Measurements from ENCODE around the gene EPB41. TPM values are rescaled to one million over a fixed set of nuclear protein-coding genes. Genes with fewer than 3 reads are reported as not detected.

The EPB41 gene
- total RNA-seq (10 to 100 TPM; 25.5 to 49.5 (median 32.5) TPM), polyA plus RNA-seq (10 to 100 TPM in 2 of 3 donors, 1 to 10 TPM in 1; 6.6 to 23.8 (median 10.2) TPM)
- long read RNA-seq, donor 1, full-length matches to known transcripts, result 1 of 1 reads
- long read RNA-seq, donor 1, partial matches to known transcripts, result 0 of 1 reads
- long read RNA-seq, donor 1, other reads (novel, unspliced or antisense), result 0 of 1 reads
- long read RNA-seq, donor 2, result 0 reads
- long read RNA-seq, donor 3, full-length matches to known transcripts, result 3 of 3 reads
- long read RNA-seq, donor 3, partial matches to known transcripts, result 0 of 3 reads
- long read RNA-seq, donor 3, other reads (novel, unspliced or antisense), result 0 of 3 reads
- long read RNA-seq, donor 4, partial matches to known transcripts, result 4 of 6 reads
- long read RNA-seq, donor 4, other reads (novel, unspliced or antisense), result 2 of 6 reads
- long read RNA-seq, donor 5, full-length matches to known transcripts, result 2 of 11 reads
- long read RNA-seq, donor 5, partial matches to known transcripts, result 0 of 11 reads
- long read RNA-seq, donor 5, other reads (novel, unspliced or antisense), result 9 of 11 reads
- long read RNA-seq, donor 6, partial matches to known transcripts, result 3 of 6 reads
- long read RNA-seq, donor 6, other reads (novel, unspliced or antisense), result 3 of 6 reads
- long read RNA-seq, donor 7, result 0 reads
- long read RNA-seq, donor 8, result 0 reads
- long read RNA-seq, donor 9, full-length matches to known transcripts, result 1 of 1 reads
- long read RNA-seq, donor 9, partial matches to known transcripts, result 0 of 1 reads
- long read RNA-seq, donor 9, other reads (novel, unspliced or antisense), result 0 of 1 reads
- long read RNA-seq, donor 10, result 0 reads

DNA sequence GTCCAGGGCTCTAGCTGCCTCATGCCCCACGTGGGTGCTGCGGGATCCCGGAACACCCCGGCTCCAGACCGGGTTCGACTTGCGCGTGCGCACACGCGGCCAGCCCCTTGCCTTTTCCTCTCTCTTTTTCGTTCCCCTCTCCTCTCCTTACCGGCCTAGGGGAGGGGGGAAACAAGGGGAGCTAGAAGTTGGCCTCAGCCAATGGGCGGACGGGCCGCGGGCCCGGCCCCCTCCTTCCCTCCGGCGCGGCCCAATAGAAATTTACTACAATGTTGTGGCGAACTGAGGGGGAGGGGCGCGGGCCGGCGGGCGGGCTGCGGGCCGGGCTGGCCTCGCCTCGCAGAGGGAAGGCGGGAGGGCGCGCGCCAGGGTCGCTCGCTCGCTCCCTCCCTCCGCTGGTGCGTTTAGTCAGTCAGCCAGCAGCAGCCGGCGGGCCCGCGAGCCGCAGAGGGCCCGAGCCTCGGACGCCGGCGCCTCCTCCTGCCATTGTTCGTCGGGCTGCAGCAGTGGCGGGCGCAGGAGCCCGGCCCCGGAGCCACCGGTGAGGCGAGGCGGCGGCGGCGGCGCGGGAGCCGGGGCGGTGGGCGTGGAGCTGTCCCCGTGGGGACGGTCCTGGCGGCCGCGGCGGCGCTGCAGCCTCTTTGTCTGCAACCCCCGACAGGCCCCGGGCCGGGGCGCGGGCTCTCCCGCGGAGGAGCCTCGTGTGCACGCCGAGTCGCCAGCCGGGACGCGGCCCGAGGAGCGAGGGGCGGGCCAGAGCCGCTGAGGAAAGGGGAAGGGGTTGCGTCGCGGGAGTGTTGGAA lies at the start of gene EPB41:
EPB41 (plus strand) TSS at position 342 of the 803 bp plus-strand sequence. CDS start 72,869 bp downstream, outside the sequence.
- peak within 1 kb of the TSS in 4 of 5 donors; percentile 35 to 75 (median 58) for H3K27ac ChIP-seq
- 0 to 1% (median 0%) methylated on average over 18 to 92 of the region's 95 CpGs for WGBS, 4 donors
- TF ChIP-seq, protein P1, sequence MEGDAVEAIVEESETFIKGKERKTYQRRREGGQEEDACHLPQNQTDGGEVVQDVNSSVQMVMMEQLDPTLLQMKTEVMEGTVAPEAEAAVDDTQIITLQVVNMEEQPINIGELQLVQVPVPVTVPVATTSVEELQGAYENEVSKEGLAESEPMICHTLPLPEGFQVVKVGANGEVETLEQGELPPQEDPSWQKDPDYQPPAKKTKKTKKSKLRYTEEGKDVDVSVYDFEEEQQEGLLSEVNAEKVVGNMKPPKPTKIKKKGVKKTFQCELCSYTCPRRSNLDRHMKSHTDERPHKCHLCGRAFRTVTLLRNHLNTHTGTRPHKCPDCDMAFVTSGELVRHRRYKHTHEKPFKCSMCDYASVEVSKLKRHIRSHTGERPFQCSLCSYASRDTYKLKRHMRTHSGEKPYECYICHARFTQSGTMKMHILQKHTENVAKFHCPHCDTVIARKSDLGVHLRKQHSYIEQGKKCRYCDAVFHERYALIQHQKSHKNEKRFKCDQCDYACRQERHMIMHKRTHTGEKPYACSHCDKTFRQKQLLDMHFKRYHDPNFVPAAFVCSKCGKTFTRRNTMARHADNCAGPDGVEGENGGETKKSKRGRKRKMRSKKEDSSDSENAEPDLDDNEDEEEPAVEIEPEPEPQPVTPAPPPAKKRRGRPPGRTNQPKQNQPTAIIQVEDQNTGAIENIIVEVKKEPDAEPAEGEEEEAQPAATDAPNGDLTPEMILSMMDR (IDR thresholded peaks at IDR 0.05), result no peak
- TF ChIP-seq POLR2A (IDR thresholded peaks at IDR 0.05), result peak; percentile 11 to 75
- intact Hi-C loops (cut with DNase I), result no loop called here
- peaks cover 9% of the 10 kb centered on the region in 2 donors for H3K4me1 ChIP-seq (replicated peaks in 1 of 2)
- peak within 1 kb of the TSS in 2 of 4 donors; percentile 20 to 74 for H3K4me3 ChIP-seq
- peak; percentile 88 to 95 (median 92) for DNase-seq
- no peaks in the 10 kb centered on the region for H3K36me3 ChIP-seq (replicated peaks in 1 of 2)
- no peaks in the 10 kb centered on the region for H3K27me3 ChIP-seq
- H3K9me3 ChIP-seq (replicated peaks in 1 of 3), result no peaks in the 10 kb centered on the region

GRCh38 chr1:28864695-28865094 lies 49.7 kb upstream of the EPB41 start:
- Histone ChIP-seq H3K4me3 (no peak overlapping the region), H3K9me3 (replicated peaks in 1 of 3) (no peaks in the 10 kb centered on the region), H3K27me3 (peaks cover 4% of the 10 kb centered on the region), H3K36me3 (replicated peaks in 1 of 2) (no peaks in the 10 kb centered on the region), H3K4me1 (replicated peaks in 1 of 2) (no peaks in the 10 kb centered on the region), H3K27ac (no peak overlapping the region)
- no peak for TF ChIP-seq POLR2A (IDR thresholded peaks at IDR 0.05)
- TF ChIP-seq, protein P1 (IDR thresholded peaks at IDR 0.05), result no peak
- 38 to 83% (median 79%) methylated on average over 1 to 6 of the region's 6 CpGs for WGBS, 4 donors
- intact Hi-C loops (cut with DNase I), result loop anchor here (5.0 kb wide), 1 partner anchor 72 kb away; no protein-coding TSS in a partner anchor
- DNase-seq, result no peak

DNA sequence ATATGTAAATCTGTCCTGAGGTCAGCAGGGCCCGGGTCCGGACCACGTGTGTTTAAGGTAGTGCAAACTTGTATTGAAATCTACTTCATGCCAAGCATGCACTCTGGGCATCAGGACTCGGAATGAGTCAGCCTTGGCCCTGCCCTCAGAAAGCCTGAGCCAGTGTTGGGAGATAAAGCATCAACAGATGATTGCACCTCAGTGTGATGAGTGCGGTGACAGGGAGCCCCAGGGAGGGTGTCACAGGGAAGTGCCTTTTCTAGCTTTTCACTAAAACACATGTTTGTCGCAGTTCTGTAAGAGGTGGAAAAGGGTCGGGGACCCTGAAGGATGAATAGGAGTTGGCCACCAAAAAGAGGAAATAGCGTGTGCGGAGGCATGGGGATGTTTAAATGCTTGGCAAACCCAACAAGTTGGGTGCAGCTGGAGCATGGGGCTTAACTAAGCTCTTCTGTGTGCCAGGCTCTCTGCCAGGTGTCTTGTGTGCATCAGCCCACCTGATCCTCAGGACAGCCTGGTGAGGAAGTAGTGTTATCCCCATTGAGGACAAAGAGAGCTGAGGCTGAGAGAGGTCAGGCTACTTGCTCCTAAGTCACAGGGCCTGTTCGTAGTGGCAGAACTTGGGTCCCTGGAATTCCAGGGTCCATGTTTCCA lies 48.2 kb upstream of the EPB41 start:
- no peaks in the 10 kb centered on the region for H3K36me3 ChIP-seq (replicated peaks in 1 of 2)
- H3K4me3 ChIP-seq, result no peak overlapping the region
- H3K27ac ChIP-seq, result no peak overlapping the region
- H3K4me1 ChIP-seq (replicated peaks in 1 of 2), result no peaks in the 10 kb centered on the region
- TF ChIP-seq, protein P1 (IDR thresholded peaks at IDR 0.05), result no peak
- no peak for TF ChIP-seq POLR2A (IDR thresholded peaks at IDR 0.05)
- WGBS, 4 donors, result 65 to 95% (median 69%) methylated on average over 6 to 10 of the region's 10 CpGs
- peaks cover 4% of the 10 kb centered on the region for H3K27me3 ChIP-seq
- H3K9me3 ChIP-seq (replicated peaks in 1 of 3), result no peaks in the 10 kb centered on the region
- DNase-seq, result peak in 3 of 7 donors; percentile 39 to 51 (median 48)
- intact Hi-C loops (cut with DNase I), result loop anchor here (5.0 kb wide), 1 partner anchor 74 kb away; no protein-coding TSS in a partner anchor
